ENCODE measurements around the gene ZFP2.

ZFP2 gene

GRCh38 chr5:178872302-178872701 is 23.4 kb upstream of the ZFP2 start:
- TF ChIP-seq CEBPB (IDR thresholded peaks at IDR 0.05) (no peak), EP300 (IDR thresholded peaks at IDR 0.05; ENCODE audit: borderline replicate concordance) (no peak), EGR1 (IDR thresholded peaks at IDR 0.05) (no peak), REST (IDR thresholded peaks at IDR 0.05; ENCODE audit: low read depth) (no peak), FOXM1 (IDR thresholded peaks at IDR 0.05; ENCODE audit: borderline replicate concordance, low read depth) (no peak), TEAD4 (IDR thresholded peaks at IDR 0.05) (no peak), TAF1 (IDR thresholded peaks at IDR 0.05; ENCODE audit: low read depth) (no peak), NFIC (IDR thresholded peaks at IDR 0.05) (no peak), TCF12 (IDR thresholded peaks at IDR 0.05; ENCODE audit: low read depth) (no peak), MAX (IDR thresholded peaks at IDR 0.05) (no peak), USF1 (IDR thresholded peaks at IDR 0.05) (no peak), CREB1 (IDR thresholded peaks at IDR 0.05; ENCODE audit: low read depth) (no peak), ZBTB7A (IDR thresholded peaks at IDR 0.05; ENCODE audit: low read depth) (no peak)

- no peak for TF ChIP-seq REST (IDR thresholded peaks at IDR 0.05; ENCODE audit: low read depth)
- TF ChIP-seq MAX (IDR thresholded peaks at IDR 0.05) = no peak
- no peak for TF ChIP-seq NFIC (IDR thresholded peaks at IDR 0.05)
- no peak for TF ChIP-seq EP300 (IDR thresholded peaks at IDR 0.05; ENCODE audit: borderline replicate concordance)
- TF ChIP-seq CREB1 (IDR thresholded peaks at IDR 0.05; ENCODE audit: low read depth) = no peak
- TF ChIP-seq EGR1 (IDR thresholded peaks at IDR 0.05) = no peak
- no peak for TF ChIP-seq TCF12 (IDR thresholded peaks at IDR 0.05; ENCODE audit: low read depth)
- no peak for TF ChIP-seq TEAD4 (IDR thresholded peaks at IDR 0.05)
- TF ChIP-seq USF1 (IDR thresholded peaks at IDR 0.05) = no peak
- TF ChIP-seq YY1 (IDR thresholded peaks at IDR 0.05; ENCODE audit: low read depth) = no peak
Observed at GRCh38 chr5:178883815-178884430, 11.8 kb upstream of the ZFP2 start.

- TF ChIP-seq CREB1 (IDR thresholded peaks at IDR 0.05; ENCODE audit: low read depth) = no peak
- no peak for TF ChIP-seq USF1 (IDR thresholded peaks at IDR 0.05)
- no peak for TF ChIP-seq REST (IDR thresholded peaks at IDR 0.05; ENCODE audit: low read depth)
- no peak for TF ChIP-seq RAD21 (IDR thresholded peaks at IDR 0.05; ENCODE audit: low read depth)
- TF ChIP-seq CEBPB (IDR thresholded peaks at IDR 0.05) = no peak
- TF ChIP-seq TAF1 (IDR thresholded peaks at IDR 0.05; ENCODE audit: low read depth) = no peak
- TF ChIP-seq NFIC (IDR thresholded peaks at IDR 0.05) = no peak
- TF ChIP-seq EP300 (IDR thresholded peaks at IDR 0.05; ENCODE audit: borderline replicate concordance) = no peak
- no peak for TF ChIP-seq EGR1 (IDR thresholded peaks at IDR 0.05)
- no peak for TF ChIP-seq TCF12 (IDR thresholded peaks at IDR 0.05; ENCODE audit: low read depth)
- TF ChIP-seq FOXM1 (IDR thresholded peaks at IDR 0.05; ENCODE audit: borderline replicate concordance, low read depth) = no peak
- TF ChIP-seq ZBTB7A (IDR thresholded peaks at IDR 0.05; ENCODE audit: low read depth) = no peak
- no peak for TF ChIP-seq MAX (IDR thresholded peaks at IDR 0.05)
- no peak for TF ChIP-seq TEAD4 (IDR thresholded peaks at IDR 0.05)
- TF ChIP-seq YY1 (IDR thresholded peaks at IDR 0.05; ENCODE audit: low read depth) = no peak
Observed at GRCh38 chr5:178899289-178899688, 3.6 kb downstream of the ZFP2 start.

- TF ChIP-seq TEAD4 (IDR thresholded peaks at IDR 0.05) = no peak
- no peak for TF ChIP-seq TCF12 (IDR thresholded peaks at IDR 0.05; ENCODE audit: low read depth)
- TF ChIP-seq CEBPB (IDR thresholded peaks at IDR 0.05) = no peak
- no peak for TF ChIP-seq ZBTB7A (IDR thresholded peaks at IDR 0.05; ENCODE audit: low read depth)
- no peak for TF ChIP-seq USF1 (IDR thresholded peaks at IDR 0.05)
- TF ChIP-seq RAD21 (IDR thresholded peaks at IDR 0.05; ENCODE audit: low read depth) = no peak
- no peak for TF ChIP-seq EGR1 (IDR thresholded peaks at IDR 0.05)
- no peak for TF ChIP-seq EP300 (IDR thresholded peaks at IDR 0.05; ENCODE audit: borderline replicate concordance)
- TF ChIP-seq YY1 (IDR thresholded peaks at IDR 0.05; ENCODE audit: low read depth) = no peak
- no peak for TF ChIP-seq MAX (IDR thresholded peaks at IDR 0.05)
- TF ChIP-seq FOXM1 (IDR thresholded peaks at IDR 0.05; ENCODE audit: borderline replicate concordance, low read depth) = no peak
- no peak for TF ChIP-seq CREB1 (IDR thresholded peaks at IDR 0.05; ENCODE audit: low read depth)
- no peak for TF ChIP-seq TAF1 (IDR thresholded peaks at IDR 0.05; ENCODE audit: low read depth)
- no peak for TF ChIP-seq NFIC (IDR thresholded peaks at IDR 0.05)
Observed at GRCh38 chr5:178902849-178903248, 7.1 kb downstream of the ZFP2 start.
